GM03348 (cell line): ENCODE measurements around the gene PCDHB11.
"Not testable (repeated sequence)": the region's sequence is repeated elsewhere in the genome, so short reads cannot be mapped to it uniquely, and the experiment has no call there.

Experiments used
- DNase-seq: peaks from one replicate; pipeline ENCODE4 v3.0.0; 2012; ENCODE audit warnings: low spot score

Gene PCDHB11

GRCh38 chr5:141186897-141187512 is 12.4 kb upstream of the PCDHB11 start, which contains the start of gene PCDHB9:
Gene PCDHB9 (plus strand): TSS chr5:141187161. CDS start chr5:141187319, 158 bp downstream.
- peak; percentile 51 for DNase-seq

DNA sequence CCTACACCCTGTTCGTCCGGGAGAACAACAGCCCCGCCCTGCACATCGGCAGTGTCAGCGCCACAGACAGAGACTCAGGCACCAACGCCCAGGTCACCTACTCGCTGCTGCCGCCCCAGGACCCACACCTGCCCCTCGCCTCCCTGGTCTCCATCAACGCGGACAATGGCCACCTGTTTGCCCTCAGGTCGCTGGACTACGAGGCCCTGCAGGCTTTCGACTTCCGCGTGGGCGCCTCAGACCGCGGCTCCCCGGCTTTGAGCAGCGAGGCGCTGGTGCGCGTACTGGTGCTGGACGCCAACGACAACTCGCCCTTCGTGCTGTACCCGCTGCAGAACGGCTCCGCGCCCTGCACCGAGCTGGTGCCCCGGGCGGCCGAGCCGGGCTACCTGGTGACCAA is 10.7 kb upstream of the PCDHB11 start:
- DNase-seq: not testable (repeated sequence)

GRCh38 chr5:141189131-141189530 is 10.3 kb upstream of the PCDHB11 start:
- DNase-seq: not testable (repeated sequence)

DNA sequence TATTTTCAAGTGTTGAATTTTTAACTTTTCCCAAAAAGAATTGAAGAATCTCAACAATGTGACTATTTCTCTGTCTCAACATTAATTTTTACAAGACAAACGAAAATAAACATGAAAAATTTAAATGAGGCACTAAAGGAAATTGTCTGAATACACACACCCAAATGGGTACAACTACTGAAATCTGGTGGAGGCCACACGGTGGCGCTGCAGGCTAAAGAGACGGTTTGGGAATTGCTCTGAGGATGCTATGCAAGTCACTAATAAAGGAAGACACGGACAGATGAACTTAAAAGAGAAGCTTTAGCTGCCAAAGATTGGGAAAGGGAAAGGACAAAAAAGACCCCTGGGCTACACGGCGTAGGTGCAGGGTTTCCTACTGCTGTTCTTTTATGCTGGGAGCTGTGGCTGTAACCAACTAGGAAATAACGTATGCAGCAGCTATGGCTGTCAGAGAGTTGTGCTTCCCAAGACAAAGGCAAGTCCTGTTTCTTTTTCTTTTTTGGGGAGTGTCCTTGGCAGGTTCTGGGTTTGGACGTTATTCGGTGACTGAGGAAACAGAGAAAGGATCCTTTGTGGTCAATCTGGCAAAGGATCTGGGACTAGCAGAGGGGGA is 7.2 kb upstream of the PCDHB11 start, which contains the start of gene PCDHB10:
TSS of gene PCDHB10 (plus strand) at position 244 of the 616 bp plus-strand sequence. CDS start at position 444, 200 bp downstream.
- DNase-seq: peak; percentile 58

GRCh38 chr5:141194332-141194731 is 5.1 kb upstream of the PCDHB11 start:
- DNase-seq: not testable (repeated sequence)

GRCh38 chr5:141196363-141196762 is 3.1 kb upstream of the PCDHB11 start:
- no peak for DNase-seq

DNA sequence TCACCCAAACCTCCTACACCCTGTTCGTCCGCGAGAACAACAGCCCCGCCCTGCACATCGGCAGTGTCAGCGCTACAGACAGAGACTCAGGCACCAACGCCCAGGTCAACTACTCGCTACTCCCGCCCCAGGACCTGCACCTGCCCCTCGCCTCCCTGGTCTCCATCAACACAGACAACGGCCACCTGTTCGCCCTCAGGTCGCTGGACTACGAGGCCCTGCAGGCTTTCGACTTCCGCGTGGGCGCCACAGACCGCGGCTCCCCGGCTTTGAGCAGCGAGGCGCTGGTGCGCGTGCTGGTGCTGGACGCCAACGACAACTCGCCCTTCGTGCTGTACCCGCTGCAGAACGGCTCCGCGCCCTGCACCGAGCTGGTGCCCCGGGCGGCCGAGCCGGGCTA is 1.7 kb downstream of the PCDHB11 start:
- DNase-seq: not testable (repeated sequence)

DNA sequence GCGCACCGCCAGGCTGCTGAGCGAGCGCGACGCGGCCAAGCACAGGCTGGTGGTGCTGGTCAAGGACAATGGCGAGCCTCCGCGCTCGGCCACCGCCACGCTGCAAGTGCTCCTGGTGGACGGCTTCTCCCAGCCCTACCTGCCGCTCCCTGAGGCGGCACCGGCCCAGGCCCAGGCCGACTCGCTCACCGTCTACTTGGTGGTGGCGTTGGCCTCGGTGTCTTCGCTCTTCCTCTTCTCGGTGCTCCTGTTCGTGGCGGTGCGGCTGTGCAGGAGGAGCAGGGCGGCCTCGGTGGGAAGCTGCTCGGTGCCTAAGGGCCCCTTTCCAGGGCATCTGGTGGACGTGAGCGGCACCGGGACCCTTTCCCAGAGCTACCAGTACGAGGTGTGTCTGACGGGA is 2.2 kb downstream of the PCDHB11 start:
- DNase-seq: not testable (repeated sequence)

DNA sequence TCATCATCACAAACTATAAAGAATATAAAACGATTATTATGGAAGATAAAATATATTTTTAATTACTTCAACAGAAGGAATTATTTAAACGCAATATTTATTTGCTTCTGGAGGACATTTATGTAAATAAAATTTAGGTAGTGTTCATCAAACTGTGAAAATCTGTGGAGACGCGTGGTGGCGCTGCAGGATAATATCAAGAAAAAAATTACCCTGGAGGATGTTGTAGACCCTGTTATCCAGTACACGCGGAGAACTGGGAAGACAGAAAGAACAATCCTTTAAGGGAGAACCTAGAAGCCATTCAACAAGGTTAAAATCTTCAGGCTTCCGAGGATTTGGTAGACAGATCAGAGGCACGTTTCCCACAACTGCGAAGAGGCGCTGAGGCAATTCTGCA is 9.1 kb downstream of the PCDHB11 start, which contains the start of gene PCDHB12:
TSS of gene PCDHB12 (plus strand) at position 242 of the 400 bp plus-strand sequence. CDS start 189 bp downstream, outside the sequence.
- DNase-seq: peak; percentile 33

GRCh38 chr5:141210281-141210680 is 10.9 kb downstream of the PCDHB11 start:
- DNase-seq: not testable (repeated sequence)

GRCh38 chr5:141210849-141211248 is 11.4 kb downstream of the PCDHB11 start:
- not testable (repeated sequence) for DNase-seq

DNA sequence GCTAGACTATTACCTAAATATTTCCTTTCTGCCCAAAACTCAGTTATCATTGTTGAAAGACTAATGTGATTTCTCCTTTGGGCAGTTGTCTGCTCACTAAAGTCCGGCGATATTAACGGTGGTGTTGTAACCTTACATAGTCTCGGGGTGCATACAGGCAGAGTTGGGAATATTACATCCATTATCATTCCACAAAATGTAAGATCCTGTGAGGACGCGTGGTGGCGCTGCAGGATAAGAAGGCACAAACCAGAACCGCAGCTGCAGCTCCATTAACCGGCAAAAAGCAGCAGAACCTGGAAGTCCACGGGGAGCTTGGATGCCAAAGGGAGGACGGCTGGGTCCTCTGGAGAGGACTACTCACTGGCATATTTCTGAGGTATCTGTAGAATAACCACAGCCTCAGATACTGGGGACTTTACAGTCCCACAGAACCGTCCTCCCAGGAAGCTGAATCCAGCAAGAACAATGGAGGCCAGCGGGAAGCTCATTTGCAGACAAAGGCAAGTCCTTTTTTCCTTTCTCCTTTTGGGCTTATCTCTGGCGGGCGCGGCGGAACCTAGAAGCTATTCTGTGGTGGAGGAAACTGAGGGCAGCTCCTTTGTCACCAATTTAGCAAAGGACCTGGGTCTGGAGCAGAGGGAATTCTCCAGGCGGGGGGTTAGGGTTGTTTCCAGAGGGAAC is 14.4 kb downstream of the PCDHB11 start, which contains the start of gene PCDHB13:
TSS of gene PCDHB13 (plus strand) at position 264 of the 684 bp plus-strand sequence. CDS start at position 469, 205 bp downstream.
- DNase-seq: peak; percentile 44

GRCh38 chr5:141214583-141214982 is 15.2 kb downstream of the PCDHB11 start:
- DNase-seq: not testable (repeated sequence)

- DNase-seq: not testable (repeated sequence)
Measured at GRCh38 chr5:141215504-141215903, 16.1 kb downstream of the PCDHB11 start.

GRCh38 chr5:141216035-141216434 is 16.6 kb downstream of the PCDHB11 start:
- not testable (repeated sequence) for DNase-seq

- DNase-seq: peak; percentile 54
Measured at GRCh38 chr5:141223112-141223783, 23.8 kb downstream of the PCDHB11 start, which contains the start of gene PCDHB14. Gene PCDHB14 (plus strand): TSS chr5:141223343. CDS start chr5:141223506, 163 bp downstream.

DNA sequence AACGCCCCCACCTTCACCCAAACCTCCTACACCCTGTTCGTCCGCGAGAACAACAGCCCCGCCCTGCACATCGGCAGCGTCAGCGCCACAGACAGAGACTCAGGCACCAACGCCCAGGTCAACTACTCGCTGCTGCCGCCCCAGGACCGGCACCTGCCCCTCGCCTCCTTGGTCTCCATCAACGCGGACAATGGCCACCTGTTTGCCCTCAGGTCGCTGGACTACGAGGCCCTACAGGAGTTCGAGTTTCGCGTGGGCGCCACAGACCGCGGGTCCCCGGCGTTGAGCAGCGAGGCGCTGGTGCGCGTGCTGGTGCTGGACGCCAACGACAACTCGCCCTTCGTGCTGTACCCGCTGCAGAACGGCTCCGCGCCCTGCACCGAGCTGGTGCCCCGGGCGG is 25.4 kb downstream of the PCDHB11 start:
- not testable (repeated sequence) for DNase-seq

GRCh38 chr5:141225421-141225820 is 26.0 kb downstream of the PCDHB11 start:
- not testable (repeated sequence) for DNase-seq

GRCh38 chr5:141234109-141234667 is 34.8 kb downstream of the PCDHB11 start:
- peak; percentile 23 for DNase-seq

DNA sequence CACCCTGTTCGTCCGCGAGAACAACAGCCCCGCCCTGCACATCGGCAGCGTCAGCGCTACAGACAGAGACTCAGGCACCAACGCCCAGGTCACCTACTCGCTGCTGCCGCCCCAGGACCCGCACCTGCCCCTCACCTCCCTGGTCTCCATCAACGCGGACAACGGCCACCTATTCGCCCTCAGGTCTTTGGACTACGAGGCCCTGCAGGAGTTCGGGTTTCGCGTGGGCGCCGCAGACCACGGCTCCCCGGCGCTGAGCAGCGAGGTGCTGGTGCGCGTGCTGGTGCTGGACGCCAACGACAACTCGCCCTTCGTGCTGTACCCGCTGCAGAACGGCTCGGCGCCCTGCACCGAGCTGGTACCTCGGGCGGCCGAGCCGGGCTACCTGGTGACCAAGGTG is 36.5 kb downstream of the PCDHB11 start:
- DNase-seq: not testable (repeated sequence)

DNA sequence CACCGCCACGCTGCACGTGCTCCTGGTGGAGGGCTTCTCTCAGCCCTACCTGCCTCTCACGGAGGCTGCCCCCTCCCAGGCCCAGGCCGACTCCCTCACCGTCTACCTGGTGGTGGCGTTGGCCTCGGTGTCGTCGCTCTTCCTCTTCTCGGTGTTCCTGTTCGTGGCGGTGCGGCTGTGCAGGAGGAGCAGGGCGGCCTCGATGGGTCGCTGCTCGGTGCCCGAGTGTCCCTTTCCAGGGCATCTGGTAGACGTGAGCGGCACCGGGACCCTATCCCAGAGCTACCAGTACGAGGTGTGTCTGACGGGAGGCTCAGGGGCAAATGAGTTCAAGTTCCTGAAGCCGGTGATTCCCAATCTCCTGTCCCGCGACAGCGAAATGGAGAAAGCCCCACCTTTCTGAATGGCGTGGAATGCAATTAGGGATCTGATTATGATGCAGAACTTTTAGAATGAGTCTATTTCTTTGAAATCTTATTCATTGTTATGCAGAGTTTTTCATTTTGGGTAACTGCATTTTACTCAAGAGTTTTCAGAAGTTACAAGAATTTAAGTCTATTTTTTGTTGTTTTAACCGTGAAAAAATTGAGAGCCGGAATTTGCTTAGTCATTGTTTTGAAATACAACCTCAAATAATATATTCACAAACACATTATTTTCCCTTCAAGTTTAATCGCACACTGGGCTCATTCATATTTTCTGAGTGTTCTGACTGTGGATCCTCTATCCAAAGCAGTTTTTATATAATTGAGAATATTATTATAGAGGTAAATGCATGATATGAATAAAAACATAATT is 37.3 kb downstream of the PCDHB11 start:
- no peak for DNase-seq
